ENCODE measurements around the gene TEN1.

- no peak for TF ChIP-seq POLR2A (IDR thresholded peaks at IDR 0.05)
- no peak for TF ChIP-seq CTCF (IDR thresholded peaks at IDR 0.05)
- TF ChIP-seq EP300 (IDR thresholded peaks at IDR 0.05): no peak
These were observed 17.9 kb downstream of the TEN1 start for GRCh38 chr17:75996665-75997590.

Data from stomach (tissue), 4 donors.